Osteoblast (primary cell): ENCODE measurements around the gene TRIM22. TPM values are rescaled to one million over a fixed set of nuclear protein-coding genes. Genes with fewer than 3 reads are reported as not detected.
"Not testable (repeated sequence)": the region's sequence is repeated elsewhere in the genome, so short reads cannot be mapped to it uniquely, and the experiment has no call there.

Source experiments
- DNase-seq: peaks from one replicate; pipeline ENCODE4 v3.0.0; 2011; ENCODE audit warnings: low spot score, mixed read lengths; ENCODE audit not compliant: insufficient read length; ENCODE audit errors: missing footprints
- H2AFZ ChIP-seq: 2 replicates; pipeline ENCODE4 v1.6.0; 2011; ENCODE audit warnings: mild to moderate bottlenecking, low read length
- H3K27ac ChIP-seq: 2 replicates; pipeline ENCODE4 v1.5.1; 2011; ENCODE audit warnings: mild to moderate bottlenecking, low read depth, low read length, moderate library complexity
- H3K27me3 ChIP-seq: 2 replicates; pipeline ENCODE4 v1.6.0; 2012; ENCODE audit warnings: mild to moderate bottlenecking, control low read depth, inconsistent platforms, low read length, moderate library complexity; ENCODE audit not compliant: insufficient read depth
- H3K36me3 ChIP-seq: 2 replicates; pipeline ENCODE4 v1.5.1; 2011; ENCODE audit warnings: mild to moderate bottlenecking, low read length, control low read depth, moderate library complexity; ENCODE audit not compliant: insufficient read depth
- H3K4me1 ChIP-seq: 2 replicates; pipeline ENCODE4 v1.5.1; 2011; ENCODE audit warnings: mild to moderate bottlenecking, low read length, control low read depth, moderate library complexity; ENCODE audit not compliant: insufficient read depth
- H3K4me2 ChIP-seq: 2 replicates; pipeline ENCODE4 v1.6.0; 2011; ENCODE audit warnings: mild to moderate bottlenecking, low read length; ENCODE audit not compliant: insufficient read depth
- H3K4me3 ChIP-seq: fragments of 200-600 bp; sonication (generic); 3 replicates; pipeline ENCODE4 v1.5.1; 2012; ENCODE audit warnings: mild to moderate bottlenecking, low read length, inconsistent platforms; ENCODE audit not compliant: insufficient read depth
- H3K79me2 ChIP-seq: 2 replicates; pipeline ENCODE4 v1.6.0; 2012; ENCODE audit warnings: mild to moderate bottlenecking, low read length, control low read depth, inconsistent platforms; ENCODE audit not compliant: insufficient read depth
- H3K9me3 ChIP-seq: 2 replicates; pipeline ENCODE4 v1.5.1; 2011; ENCODE audit warnings: low read depth, low read length, control low read depth
- H4K20me1 ChIP-seq: 2 replicates; pipeline ENCODE4 v1.6.0; 2012; ENCODE audit warnings: mild to moderate bottlenecking, low read length, control low read depth; ENCODE audit not compliant: insufficient read depth
- CTCF ChIP-seq: IDR thresholded peaks from 2 replicates; pipeline ENCODE4 v1.5.1; 2011; ENCODE audit warnings: mild to moderate bottlenecking, low read depth, low read length, moderate library complexity; ENCODE audit errors: extremely low read depth
- total RNA-seq: library from RNA; depleted of rRNA; stranded (reverse); fragments of >200 nt; gene quantifications from 2 replicates; pipeline ENCODE4 v1.2.3, GENCODE V29; 2012

Gene TRIM22
- total RNA-seq, 1 donor: 152 TPM

DNA sequence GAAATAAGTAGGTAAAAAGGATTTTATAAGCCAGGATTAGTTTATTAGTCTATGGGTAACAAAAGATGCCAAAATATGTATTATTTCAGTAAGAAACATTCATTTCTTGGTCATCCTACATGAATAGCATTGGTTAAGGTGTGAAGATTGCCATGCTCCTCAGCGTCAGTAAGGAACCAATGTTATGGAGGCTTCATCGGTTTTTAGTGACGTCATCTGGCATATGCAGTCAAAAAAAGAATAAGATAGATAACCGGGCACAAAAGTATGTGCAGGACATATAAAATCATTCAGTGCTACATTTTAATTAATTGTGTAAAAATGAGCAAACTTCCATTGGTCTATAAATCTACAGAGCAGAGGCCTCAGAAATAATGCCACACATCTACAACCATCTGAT is 34.1 kb upstream of the TRIM22 start:
- Histone ChIP-seq H3K27me3 (no peaks in the 10 kb centered on the region), H3K27ac (no peak overlapping the region), H3K4me2 (no peak overlapping the region), H3K9me3 (no peaks in the 10 kb centered on the region), H3K36me3 (no peaks in the 10 kb centered on the region), H2AFZ (no peak overlapping the region), H3K4me3 (no peak overlapping the region), H3K79me2 (no peaks in the 10 kb centered on the region), H4K20me1 (no peaks in the 10 kb centered on the region), H3K4me1 (no peaks in the 10 kb centered on the region)
- DNase-seq: no peak
- TF ChIP-seq CTCF: no peak

- H3K4me3 ChIP-seq, H3K36me3 ChIP-seq, H2AFZ ChIP-seq, H3K9me3 ChIP-seq, H3K4me2 ChIP-seq, H3K27me3 ChIP-seq, H4K20me1 ChIP-seq, H3K27ac ChIP-seq, H3K79me2 ChIP-seq, DNase-seq, H3K4me1 ChIP-seq: not testable (repeated sequence)
These were observed 32.6 kb upstream of the TRIM22 start for GRCh38 chr11:5656956-5657355.

DNA sequence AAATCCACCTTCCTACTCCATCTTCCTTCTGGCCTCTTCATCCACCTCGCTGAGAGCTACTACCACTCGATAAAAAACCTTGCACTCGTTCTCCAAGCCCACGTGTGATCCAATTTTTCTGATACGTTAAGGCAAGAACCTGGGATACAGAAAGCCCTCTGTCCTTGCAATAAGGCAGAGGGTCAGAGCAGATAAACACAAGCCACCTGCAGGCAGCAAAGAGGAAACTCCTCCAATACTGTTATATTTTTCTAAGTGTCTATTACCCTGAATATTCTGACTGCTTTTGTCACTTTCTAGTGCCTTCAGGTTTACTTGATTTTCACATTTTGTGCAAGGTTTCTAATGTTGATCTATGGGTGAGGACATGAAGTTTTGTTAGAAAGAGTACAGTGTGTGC is 31.3 kb upstream of the TRIM22 start:
- Histone ChIP-seq H3K4me1 (no peaks in the 10 kb centered on the region), H3K9me3 (no peaks in the 10 kb centered on the region), H3K4me2 (no peak overlapping the region), H3K27ac (no peak overlapping the region), H2AFZ (no peak overlapping the region), H4K20me1 (no peaks in the 10 kb centered on the region), H3K36me3 (peaks cover 6% of the 10 kb centered on the region), H3K4me3 (no peak overlapping the region), H3K27me3 (no peaks in the 10 kb centered on the region), H3K79me2 (no peaks in the 10 kb centered on the region)
- no peak for DNase-seq
- TF ChIP-seq CTCF: no peak

GRCh38 chr11:5663511-5663910 is 26.1 kb upstream of the TRIM22 start:
- Histone ChIP-seq H4K20me1 (no peaks in the 10 kb centered on the region), H3K4me2 (no peak overlapping the region), H3K4me3 (no peak overlapping the region), H3K27ac (no peak overlapping the region), H3K9me3 (no peaks in the 10 kb centered on the region), H3K27me3 (no peaks in the 10 kb centered on the region), H3K79me2 (no peaks in the 10 kb centered on the region), H3K4me1 (peaks cover 4% of the 10 kb centered on the region), H3K36me3 (peaks cover 44% of the 10 kb centered on the region), H2AFZ (no peak overlapping the region)
- no peak for DNase-seq
- no peak for TF ChIP-seq CTCF
